Measurements from ENCODE around the gene KLHL22.

Gene KLHL22

GRCh38 chr22:20450551-20450906 lies 45.1 kb downstream of the KLHL22 start:
- TF ChIP-seq, protein P1, sequence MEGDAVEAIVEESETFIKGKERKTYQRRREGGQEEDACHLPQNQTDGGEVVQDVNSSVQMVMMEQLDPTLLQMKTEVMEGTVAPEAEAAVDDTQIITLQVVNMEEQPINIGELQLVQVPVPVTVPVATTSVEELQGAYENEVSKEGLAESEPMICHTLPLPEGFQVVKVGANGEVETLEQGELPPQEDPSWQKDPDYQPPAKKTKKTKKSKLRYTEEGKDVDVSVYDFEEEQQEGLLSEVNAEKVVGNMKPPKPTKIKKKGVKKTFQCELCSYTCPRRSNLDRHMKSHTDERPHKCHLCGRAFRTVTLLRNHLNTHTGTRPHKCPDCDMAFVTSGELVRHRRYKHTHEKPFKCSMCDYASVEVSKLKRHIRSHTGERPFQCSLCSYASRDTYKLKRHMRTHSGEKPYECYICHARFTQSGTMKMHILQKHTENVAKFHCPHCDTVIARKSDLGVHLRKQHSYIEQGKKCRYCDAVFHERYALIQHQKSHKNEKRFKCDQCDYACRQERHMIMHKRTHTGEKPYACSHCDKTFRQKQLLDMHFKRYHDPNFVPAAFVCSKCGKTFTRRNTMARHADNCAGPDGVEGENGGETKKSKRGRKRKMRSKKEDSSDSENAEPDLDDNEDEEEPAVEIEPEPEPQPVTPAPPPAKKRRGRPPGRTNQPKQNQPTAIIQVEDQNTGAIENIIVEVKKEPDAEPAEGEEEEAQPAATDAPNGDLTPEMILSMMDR (IDR thresholded peaks at IDR 0.05), result no peak
- no peak for TF ChIP-seq ZFX (IDR thresholded peaks at IDR 0.05; ENCODE audit: borderline replicate concordance)

GRCh38 chr22:20449819-20450550 lies 45.6 kb downstream of the KLHL22 start:
- H3K27ac ChIP-seq, result no peak overlapping the region
- TF ChIP-seq, protein P1 (IDR thresholded peaks at IDR 0.05), result no peak
- TF ChIP-seq ZFX (IDR thresholded peaks at IDR 0.05; ENCODE audit: borderline replicate concordance), result no peak

More at GRCh38 chr22:20450551-20450906, 45.1 kb downstream of the KLHL22 start:
- no peak overlapping the region for H3K27ac ChIP-seq

DNA sequence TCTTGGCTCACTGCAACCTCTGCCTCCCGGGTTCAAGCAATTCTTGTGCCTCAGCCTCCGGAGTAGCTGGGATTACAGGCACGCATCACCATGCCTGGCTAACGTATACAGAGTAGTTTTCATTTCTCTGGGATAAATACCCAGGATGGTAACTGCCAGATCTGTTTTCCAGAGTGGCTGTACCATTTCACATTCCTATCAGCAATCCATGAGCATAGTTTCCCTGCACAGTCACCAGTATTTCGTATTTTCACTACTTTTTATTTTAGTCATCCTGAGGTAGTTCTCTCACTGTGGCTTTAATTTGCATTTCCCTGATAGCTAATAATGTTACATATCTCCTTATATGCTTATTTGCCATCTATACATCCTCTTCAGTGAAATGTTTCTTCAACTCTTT lies 47.0 kb downstream of the KLHL22 start:
- TF ChIP-seq ZFX (IDR thresholded peaks at IDR 0.05; ENCODE audit: borderline replicate concordance), result no peak
- TF ChIP-seq, protein P1 (IDR thresholded peaks at IDR 0.05), result no peak

GRCh38 chr22:20446383-20446970 lies 49.1 kb downstream of the KLHL22 start:
- H3K27ac ChIP-seq, result no peak overlapping the region
- TF ChIP-seq, protein P1 (IDR thresholded peaks at IDR 0.05), result no peak
- no peak for TF ChIP-seq ZFX (IDR thresholded peaks at IDR 0.05; ENCODE audit: borderline replicate concordance)

More for the DNA sequence above, 47.0 kb downstream of the KLHL22 start:
- no peak overlapping the region for H3K27ac ChIP-seq

GRCh38 chr22:20444325-20444724 lies 51.3 kb downstream of the KLHL22 start:
- H3K27ac ChIP-seq, result no peak overlapping the region
- TF ChIP-seq, protein P1 (IDR thresholded peaks at IDR 0.05), result no peak
- TF ChIP-seq ZFX (IDR thresholded peaks at IDR 0.05; ENCODE audit: borderline replicate concordance), result no peak

DNA sequence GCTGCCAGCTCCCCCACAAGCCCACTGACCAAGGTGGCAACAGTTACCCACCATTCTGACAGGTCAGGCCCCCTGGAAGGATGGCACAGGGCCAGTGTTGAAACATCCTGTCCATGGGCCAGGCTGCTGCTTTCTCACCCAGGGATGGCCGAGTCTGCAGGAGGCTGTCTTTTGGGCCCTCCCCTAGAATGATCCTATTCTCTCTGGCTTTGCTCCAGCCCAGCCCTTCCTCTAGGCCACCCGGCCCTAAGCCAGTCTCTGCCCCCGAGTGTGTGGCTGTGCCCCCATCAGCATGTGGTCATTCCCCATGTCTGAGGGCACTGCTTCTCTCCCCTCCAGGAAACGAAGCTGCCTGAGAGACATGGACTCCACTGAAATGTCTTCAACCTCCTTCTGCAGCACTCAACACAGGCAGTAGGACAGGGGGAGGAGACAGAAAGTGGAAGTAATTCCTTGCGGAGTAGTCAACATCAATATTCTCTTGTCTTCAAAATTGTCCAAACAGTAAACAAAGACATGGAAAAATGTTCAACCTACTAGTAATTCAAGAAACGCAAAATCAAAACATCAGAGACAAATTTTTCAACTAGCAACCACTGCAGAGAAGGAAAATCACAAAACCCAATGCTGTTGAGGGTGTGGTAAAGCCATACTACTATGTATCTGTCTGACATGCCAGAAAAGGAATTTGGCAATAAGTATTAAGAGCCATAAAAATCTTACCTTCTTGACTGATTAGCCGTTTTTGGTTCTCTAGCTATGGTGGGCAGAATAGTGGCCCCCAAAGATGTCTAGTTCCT lies 52.9 kb downstream of the KLHL22 start:
- H3K27ac ChIP-seq, result no peak overlapping the region
- no peak for TF ChIP-seq ZFX (IDR thresholded peaks at IDR 0.05; ENCODE audit: borderline replicate concordance)
- TF ChIP-seq, protein P1 (IDR thresholded peaks at IDR 0.05), result no peak
